Erythroblast (primary cell): ENCODE results near the gene GNAL.

Experiments used
- GATA1 ChIP-seq: IDR thresholded peaks from 2 replicates; pipeline ENCODE4 v1.6.1; 2011; ENCODE audit warnings: low read depth, mild to moderate bottlenecking, control low read depth, low read length, moderate library complexity
- POLR2A ChIP-seq: IDR thresholded peaks from 2 replicates; pipeline ENCODE4 v1.6.1; 2011; ENCODE audit warnings: mild to moderate bottlenecking, low read length

DNA sequence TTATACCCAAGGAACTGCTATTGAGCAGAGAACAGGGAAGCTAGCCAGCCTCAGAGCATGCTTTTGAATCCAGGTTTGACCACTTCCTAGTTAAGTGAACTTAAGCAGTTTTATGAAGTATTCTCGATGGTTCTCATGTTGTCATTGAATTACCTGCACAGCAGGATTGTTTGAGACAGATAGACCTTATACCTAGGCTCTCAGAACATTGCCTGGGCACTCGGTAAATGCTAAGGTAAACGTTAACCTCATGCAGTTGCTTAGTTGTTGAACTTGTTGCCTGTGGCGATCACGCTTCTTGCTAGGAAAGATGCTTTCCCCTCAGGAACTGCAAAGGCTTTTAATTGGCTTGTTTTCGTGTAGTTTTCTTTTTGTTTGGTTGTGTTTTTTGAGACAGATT, 128.2 kb downstream of the GNAL start:
- TF ChIP-seq POLR2A (no peak), GATA1 (no peak)
